ENCODE data around the gene ACAD9. TPM values are rescaled to one million over a fixed set of nuclear protein-coding genes. Genes with fewer than 3 reads are reported as not detected.

Gene ACAD9
- total and polyA plus RNA-seq, 10 of the 15 experiments (the other 5 are each of a cell fraction or from before 2014, with no cell fraction given), result 12.7 to 63.1 (median 43.7) TPM

DNA sequence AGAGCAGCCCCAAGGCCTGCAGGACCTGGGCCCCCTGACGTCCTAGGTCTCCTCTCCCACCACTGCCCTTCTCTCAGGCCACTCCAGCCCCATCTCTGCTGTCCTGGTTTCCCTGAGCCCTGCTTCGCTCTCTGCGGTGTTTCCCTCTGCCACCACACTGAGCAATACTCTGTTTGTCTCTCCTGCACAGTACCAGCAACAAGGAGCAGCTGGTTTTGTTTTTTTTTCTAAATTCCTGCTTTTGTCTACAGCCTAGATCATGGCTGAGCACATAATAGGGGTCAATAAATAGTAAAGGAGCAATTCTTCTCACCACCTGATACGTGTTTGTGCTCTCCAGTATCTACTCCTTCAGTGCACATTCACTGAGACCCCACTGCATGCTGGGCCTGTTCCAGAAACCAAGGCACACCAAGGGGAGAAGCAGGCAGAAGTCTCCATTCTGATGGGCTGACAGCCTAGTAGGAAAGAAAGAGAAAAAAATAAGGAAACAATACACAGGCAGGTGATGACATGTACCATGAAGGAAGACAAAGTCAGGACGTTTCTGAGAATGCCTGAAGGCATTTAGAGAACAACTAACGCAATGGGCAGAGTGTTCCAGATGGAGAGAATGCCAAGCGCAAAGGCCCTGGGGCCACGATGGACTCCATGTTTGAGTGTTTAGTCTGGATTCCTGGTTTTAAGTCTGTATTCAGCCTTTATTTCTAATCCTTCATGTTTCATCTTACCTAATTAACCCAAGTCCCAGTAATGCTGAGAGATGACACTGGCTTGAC lies 6.0 kb upstream of the ACAD9 start:
- TF ChIP-seq, protein P1, sequence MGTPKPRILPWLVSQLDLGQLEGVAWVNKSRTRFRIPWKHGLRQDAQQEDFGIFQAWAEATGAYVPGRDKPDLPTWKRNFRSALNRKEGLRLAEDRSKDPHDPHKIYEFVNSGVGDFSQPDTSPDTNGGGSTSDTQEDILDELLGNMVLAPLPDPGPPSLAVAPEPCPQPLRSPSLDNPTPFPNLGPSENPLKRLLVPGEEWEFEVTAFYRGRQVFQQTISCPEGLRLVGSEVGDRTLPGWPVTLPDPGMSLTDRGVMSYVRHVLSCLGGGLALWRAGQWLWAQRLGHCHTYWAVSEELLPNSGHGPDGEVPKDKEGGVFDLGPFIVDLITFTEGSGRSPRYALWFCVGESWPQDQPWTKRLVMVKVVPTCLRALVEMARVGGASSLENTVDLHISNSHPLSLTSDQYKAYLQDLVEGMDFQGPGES (IDR thresholded peaks at IDR 0.05), result no peak
- TF ChIP-seq NR2C1 (IDR thresholded peaks at IDR 0.05), result no peak
- no peak for TF ChIP-seq TARDBP (IDR thresholded peaks at IDR 0.05; ENCODE audit: borderline replicate concordance)
- intact Hi-C loops (cut with micrococcal nuclease; ENCODE audit: unreplicated experiment) (no loop called here), in situ Hi-C loops (cut with MboI) (no loop called here)
- Histone ChIP-seq H3K4me3 (no peak overlapping the region), H3K27ac (ENCODE audit: control insufficient read depth, insufficient read depth) (no peak overlapping the region), H3K9ac (ENCODE audit: control insufficient read depth, insufficient read depth, low read length) (no peak overlapping the region), H3K4me1 (ENCODE audit: control insufficient read depth, insufficient read depth, low read length) (peaks cover 10% of the 10 kb centered on the region; the same call in 1 of the 2 replicates), H3K4me2 (ENCODE audit: control insufficient read depth, insufficient read depth) (no peak overlapping the region), H4K20me1 (ENCODE audit: control insufficient read depth, insufficient read depth) (no peaks in the 10 kb centered on the region), H3K27me3 (replicated peaks in 1 of 2; ENCODE audit: control insufficient read depth in 2 of 2, insufficient read depth in 2 of 2, low read length in 1 of 2) (no peaks in the 10 kb centered on the region), H3K9me3 (replicated peaks; ENCODE audit: control insufficient read depth, insufficient read depth, low read length) (no peaks in the 10 kb centered on the region; the same call in 2 of the 3 replicates), H2AFZ (ENCODE audit: control insufficient read depth, low read depth, low read length) (no peak overlapping the region), H3K79me2 (ENCODE audit: control insufficient read depth, insufficient read depth, low read length) (peaks cover 6% of the 10 kb centered on the region), H3K36me3 (ENCODE audit: control insufficient read depth in 2 of 2, insufficient read depth in 2 of 2, low read length in 1 of 2) (no peaks in the 10 kb centered on the region)
- DNase-seq (ENCODE audit: low read depth, low spot score) (no peak), FAIRE-seq (no peak), ATAC-seq (no peak)
- ChIA-PET RAD21 (ENCODE audit: unreplicated experiment) (no interaction called here), SMC1A (ENCODE audit: uncharacterized antibody, unreplicated experiment) (no interaction called here), CTCF (no interaction called here), POLR2A (no interaction called here)
- no TSS peak for BruUV-seq (replicated peaks)
- 55% methylated on average over 8 of the region's 8 CpGs for WGBS (ENCODE audit: insufficient coverage, insufficient replicate concordance, low lambda C conversion rate, missing lambda C conversion rate)

Data from GM12878 (cell line).